Effector CD8-positive, alpha-beta T cell (primary cell): ENCODE measurements around the gene C1orf232.

Experiments
- DNase-seq: peaks from one replicate; lab custom pipeline; 2025; lab: John Stamatoyannopoulos, UW
- total RNA-seq, 4 experiments: gene quantifications; one replicate each; lab custom pipeline; 2026; lab: John Stamatoyannopoulos, UW

Gene C1orf232
- 0 reads per million in 4 experiments for total RNA-seq

DNA sequence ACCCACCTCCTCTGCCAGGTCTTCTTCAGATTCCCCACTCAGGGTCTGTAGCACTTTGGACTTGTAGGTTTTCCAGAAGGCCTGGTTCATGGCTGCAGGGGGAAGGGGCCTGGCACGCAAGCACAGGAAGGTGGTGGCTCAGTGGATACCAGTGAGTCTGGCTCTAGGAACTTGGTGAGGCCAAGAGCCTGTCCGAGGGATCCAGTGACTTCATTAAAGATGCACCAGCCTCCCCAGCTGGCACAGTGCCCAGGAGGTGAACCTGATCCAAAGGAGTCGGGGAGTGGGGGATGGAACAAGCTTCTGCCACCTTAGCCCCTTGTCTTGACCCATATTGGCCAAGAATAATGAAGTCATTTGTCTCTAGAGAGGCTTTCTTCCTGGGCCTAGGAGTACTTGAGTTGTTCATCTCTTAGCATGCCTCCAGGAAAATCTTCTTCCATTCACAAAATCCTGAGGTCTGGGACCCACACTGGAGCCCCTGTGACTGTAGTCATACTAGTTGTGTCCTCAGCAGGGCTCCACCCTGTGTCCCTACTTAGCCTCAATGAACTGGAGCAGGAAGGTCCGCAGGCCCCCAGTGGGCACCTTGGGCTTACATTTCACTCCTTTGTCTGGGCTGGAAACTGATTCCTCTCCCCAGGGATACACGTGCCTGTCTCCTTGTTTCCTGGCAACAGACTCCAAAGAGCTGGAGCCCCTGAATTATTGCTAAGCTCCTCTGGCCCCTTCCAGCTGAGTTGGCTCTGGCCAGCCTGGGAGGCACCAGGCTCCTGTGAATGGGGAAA, at the start of gene C1orf232:
C1orf232 (minus strand) TSS at position 554 of the 788 bp plus-strand sequence; CDS start at position 90, 464 bp downstream.
- no peak for DNase-seq

DNA sequence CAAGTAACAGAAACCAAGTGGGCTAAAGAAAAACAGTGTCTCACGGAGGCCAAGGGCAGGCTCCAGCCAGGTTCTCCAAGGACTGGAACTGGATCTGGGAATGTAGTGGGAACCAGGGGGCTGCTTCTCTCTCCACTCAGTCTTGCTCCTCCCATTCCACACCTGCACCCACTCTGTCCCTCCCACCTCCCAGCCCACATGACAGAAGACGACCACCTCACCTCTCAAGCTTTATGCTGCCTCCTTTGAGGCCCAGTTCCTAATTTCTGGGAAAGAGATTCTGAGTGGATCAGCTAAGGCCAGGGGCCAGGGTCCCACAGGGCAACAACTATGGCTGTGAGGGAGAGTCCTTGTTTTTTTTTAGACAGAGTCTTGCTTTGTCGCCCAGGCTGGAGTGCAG, 46.5 kb upstream of the C1orf232 start:
- no peak for DNase-seq

DNA sequence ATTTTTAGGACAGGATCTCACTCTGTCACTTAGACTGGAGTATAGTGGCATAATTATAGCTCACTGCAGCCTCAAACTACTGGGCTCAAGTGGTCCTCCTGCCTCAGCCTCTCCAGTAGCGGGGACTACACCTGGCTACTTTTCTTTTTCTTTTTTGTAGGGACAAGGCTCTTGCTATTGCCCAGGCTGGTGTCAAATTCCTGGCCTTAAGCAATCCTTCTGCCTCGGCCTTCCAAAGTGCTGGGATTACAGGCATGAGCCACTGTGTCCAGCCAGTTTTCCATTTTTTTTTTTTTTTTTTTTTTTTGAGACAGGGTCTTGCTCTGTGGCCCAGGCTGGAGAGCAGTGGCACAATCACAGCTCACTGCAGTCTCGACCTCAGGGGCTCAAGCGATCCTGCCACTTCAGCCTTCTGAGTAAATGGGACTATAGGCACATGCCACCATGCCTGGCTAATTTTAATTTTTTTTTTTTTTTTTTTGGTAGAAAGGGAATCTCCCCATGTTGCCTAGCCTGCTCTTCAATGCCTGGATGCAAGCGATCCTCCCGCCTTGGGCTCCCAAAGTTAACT, 44.7 kb upstream of the C1orf232 start:
- no peak for DNase-seq

DNA sequence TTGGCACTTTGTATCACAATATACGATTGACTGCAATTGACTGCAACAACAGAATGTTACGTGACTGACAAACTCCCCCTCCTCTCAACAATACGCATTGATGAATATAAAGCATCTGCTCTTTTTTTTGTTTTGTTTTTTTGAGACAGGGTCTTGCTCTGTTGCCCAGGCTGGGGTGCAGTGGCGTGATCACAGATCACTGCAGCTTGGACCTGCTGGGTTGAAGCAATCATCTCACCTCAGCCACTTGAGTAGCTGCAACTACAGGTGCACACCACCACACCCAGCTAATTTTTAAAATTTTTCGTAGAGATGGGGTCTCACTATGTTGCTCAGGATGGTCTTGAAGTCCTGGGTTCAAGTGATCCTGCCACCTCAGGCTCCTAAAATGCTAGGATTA, 44.0 kb upstream of the C1orf232 start:
- no peak for DNase-seq

DNA sequence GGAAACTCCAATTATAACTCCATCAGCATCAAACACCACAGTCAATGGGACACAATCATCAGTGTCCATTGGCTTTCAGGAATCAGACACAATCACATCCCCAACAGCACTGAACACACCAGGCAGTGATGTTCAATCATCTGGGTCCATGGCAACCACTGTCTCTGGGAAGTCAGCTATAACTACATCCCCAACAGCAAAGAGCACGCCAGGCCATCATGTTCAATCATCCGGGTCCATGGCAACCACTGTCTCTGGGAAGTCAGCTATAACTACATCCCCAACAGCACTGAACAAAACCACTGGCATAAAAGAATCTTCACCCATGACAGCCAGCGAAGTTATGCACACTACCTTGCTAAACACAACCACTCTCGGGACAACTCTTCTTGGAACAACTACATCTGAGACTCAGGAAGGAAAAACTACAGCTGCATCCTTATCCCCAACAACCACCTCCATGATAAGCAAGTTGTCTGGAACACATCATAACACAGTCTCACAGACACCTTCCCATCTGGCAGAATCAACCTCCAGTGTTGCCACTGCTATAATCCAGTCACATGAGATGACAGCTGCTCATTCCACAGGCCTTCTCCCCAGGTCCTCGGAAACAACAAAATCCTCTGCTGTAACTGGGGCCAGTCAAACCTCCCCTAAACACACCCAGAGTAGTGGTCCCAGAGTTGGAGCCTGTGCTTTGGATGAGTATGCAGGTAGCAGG, 41.5 kb upstream of the C1orf232 start:
- DNase-seq: no peak

DNA sequence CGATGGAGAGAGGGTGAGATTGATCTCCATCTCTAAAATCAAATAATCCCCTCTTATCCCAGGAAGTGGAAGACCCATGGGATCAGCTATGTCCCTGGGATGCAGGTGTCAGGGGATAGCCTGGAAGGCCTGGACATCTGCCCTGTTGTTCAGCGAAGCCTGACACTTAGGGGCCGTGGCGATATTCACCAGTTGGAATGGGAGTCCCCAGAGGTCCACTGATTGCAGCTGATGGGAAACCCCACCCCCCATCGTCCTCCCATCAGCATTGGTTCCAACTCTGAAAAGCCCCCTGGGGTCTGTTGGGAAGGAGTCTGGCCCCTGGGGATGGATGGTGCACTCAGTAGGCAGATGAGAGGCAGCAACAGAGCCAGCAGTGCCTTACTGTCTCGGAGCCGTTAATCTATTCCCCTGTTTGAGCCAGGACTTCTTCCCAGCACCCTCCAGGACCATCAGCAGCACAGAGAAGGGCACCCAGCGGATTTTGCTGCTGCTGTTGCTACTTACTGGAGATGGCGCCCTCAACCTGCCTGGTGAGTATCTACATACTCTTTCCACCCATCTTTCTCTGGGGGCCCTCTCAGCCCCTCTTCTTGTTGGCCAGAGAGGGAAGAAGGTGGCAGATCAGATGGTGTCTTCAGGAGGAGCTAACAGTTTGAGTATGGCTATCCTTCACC, 35.0 kb upstream of the C1orf232 start:
- DNase-seq: no peak

DNA sequence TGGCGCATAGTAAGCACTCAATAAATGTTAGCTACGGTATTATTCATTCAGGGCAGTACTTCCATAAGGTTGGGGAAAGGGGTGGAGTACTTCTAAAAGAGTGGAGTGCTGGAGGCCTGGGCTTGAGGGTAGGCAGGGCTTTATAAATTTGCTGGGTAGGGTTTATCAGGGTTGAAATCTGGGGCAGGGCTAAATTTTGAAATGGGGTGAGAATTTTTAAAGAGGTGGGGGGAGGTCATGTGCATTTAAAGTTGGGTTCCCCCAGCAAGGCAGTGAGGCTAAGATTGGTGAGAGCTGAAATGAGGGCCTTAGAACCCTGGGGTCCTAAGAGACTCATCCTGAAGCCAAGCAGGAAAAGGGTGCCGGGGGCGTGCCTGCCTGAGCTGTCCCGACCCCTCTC, 31.6 kb upstream of the C1orf232 start:
- no peak for DNase-seq

DNA sequence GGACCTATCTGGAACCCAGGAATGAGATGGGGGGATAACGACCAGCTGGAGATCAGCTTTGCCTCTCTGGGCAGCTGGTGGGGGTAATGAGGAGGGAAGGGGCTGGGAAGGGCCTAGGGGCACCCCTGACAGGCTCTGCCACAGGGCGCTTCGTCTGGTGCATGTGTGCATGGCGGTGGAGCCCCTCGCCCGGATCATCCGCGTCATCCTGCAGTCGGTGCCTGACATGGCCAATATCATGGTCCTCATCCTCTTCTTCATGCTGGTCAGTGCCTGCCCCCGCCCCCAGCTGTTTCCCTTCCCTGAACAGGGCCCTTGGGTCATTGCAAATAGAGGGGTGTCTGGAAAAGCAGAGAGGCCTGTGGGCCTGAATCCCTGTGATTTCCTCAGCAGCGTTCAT, 29.1 kb upstream of the C1orf232 start:
- no peak for DNase-seq

DNA sequence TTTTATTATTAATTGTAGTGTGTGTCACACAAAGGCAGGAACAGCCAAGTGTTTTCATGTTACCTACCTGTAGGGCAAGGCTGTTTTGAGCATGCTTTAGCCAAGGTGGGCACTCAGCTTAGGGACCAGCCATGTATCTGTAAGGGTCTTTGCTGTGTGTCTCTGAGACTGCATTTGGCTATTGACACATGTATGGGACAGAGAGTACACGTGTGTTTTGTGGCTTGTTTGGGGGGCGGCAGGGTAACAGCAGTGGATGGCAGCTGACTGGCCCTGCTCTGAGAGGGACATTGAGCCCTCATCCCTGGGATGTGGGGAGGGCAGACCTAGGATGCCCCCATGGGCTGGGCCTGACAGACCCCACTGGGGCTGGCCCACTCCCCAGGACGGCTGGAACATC, 28.5 kb upstream of the C1orf232 start:
- DNase-seq: no peak

DNA sequence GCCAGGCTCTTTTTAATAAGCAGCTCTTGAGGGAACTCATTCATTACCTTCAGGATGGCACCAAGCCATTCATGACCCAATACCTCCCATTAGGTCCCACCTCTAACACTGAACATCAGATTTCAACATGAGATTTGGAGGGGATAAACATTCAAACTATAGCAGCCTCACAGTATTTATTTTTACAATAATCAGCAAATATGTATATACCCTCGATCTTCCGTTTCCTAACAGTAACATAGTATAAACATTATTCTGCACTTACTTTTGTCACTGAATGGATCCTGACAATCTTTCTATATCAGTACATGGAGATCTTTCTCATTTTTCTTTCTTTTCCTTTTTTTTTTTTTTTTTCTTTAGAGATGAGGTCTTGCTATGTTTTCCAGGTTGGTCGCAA, 27.0 kb upstream of the C1orf232 start:
- no peak for DNase-seq

DNA sequence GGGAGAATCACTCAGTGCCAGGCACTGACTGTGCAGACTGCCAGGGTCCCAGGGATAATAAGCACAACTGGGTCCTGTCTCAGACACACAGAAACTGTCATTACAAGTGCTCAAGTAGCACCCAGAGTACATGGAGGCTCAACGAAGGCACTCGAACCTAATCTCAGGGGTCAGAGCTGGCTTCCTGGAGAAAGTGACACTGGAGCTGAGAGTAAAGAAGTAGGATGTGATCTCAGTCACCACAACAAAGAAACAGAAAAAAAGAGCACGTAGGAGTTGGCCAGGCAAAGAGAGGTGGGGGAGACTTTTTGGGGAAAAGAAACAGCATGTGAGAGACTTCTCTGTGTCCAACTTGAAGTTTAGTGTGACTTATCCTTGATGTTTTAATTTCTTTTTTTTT, 23.0 kb upstream of the C1orf232 start:
- no peak for DNase-seq

DNA sequence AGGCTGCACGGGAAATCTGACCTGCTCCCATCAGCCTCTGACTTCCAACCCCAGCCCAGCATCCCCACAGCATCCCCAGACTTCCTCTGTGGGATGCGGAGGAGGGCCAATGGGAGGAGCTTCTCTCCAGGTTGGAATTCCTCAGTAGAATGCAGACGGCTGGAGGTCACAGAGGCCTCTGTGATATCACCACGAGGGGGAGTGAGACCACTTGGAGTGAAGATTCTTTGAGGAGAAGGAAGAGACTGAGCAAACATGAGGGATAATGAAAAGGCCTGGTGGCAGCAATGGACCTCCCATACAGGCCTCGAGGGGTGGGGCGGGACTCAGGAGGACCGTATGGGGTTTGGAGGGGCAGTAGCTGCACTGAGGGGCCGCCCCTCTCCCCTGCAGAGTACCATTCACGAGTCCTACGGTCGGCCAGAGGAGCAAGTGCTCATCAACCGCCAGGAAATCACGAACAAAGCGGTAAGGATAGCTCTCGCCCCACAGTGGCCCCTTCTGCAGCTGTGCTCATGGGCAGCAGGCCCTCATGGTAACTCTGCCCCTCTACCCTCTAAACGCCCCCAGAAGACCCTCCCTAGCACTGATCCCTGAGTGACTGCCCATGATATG, 21.7 kb upstream of the C1orf232 start, which contains the start of gene CATSPER4:
CATSPER4 (plus strand) TSS at position 230 of the 615 bp plus-strand sequence; CDS start at position 256, 26 bp downstream.
- no peak for DNase-seq

DNA sequence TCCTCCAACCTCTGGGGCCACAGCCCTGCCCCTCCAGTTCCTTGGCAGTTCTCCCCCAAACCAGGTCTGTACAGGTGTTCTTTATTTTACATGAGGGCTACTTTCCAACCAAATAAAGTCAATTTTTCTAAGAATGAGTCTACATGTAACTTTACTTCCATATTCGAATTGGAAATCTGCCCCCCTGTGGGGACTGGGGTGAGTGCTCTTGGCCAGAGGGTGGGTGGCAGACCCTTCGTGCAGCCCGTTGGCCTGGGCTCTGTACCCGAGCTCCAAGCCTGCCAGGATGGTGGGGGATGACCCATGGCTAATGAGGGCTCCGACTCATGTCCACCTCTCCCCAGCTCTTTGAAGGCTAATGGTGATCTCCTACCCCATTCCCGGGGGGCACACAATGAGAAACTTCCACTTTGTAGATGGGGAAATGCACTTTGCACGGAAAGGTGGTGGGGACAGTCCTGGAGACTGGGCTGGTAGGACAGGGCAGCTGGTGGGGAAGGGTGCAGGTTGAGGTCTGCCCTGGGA, 21.1 kb upstream of the C1orf232 start:
- DNase-seq: no peak

DNA sequence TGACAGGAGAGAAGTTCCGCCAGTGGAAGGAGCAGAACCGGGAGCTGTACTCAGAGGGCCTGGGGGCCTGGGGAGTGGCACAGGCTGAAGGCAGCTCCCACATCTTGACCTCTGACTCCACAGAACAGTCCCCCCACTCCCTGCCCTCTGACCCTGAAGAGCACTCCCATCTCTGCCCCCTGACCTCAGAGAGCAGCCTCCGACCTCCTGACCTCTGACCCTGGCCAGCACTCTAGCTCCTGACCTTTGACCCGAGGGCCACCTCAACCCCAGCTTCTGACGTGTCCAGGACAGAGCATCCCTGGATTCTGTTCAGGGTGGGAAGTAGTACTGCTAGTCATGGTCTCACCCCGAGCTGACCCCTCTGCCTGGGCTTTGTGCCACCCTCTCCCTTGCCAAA, 20.6 kb upstream of the C1orf232 start:
- no peak for DNase-seq

DNA sequence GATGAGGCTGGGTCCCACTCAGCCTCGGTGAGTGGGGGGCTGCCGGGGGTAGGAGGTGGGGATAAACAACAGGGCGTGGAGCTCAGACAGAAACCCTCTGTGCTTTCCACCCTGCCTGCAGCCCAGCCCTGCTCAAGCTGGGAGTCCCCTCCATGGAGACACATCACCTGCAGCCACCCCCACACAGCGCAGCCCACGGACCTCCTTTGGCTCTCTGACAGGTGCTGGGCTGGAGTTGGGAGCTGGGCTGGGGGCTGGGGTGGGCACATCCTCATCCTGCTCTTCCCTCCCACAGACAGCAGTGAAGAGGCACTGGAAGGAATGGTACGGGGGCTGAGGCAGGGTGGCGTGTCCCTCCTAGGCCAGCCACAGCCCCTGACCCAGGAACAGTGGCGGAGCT, 19.7 kb upstream of the C1orf232 start:
- DNase-seq: no peak

DNA sequence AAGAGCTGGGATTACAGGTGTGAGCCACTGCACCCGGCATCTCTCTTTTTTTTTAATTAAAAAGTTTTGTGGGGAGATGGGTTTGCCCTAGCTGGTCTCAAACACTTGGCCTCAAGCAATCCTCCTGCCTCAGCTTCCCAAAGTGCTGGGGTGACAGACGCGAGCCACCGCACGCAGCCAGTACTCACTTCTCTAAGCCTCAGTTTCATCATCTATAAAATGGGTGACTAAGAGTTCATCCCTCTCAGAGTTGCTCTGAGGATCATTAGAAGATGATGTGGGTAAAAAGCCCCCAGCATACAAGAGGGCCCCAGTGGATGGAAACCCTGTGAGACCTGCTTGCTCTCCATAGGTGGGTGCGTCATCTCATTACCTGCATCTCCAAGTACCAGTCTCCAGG, 19.1 kb upstream of the C1orf232 start:
- DNase-seq: no peak

DNA sequence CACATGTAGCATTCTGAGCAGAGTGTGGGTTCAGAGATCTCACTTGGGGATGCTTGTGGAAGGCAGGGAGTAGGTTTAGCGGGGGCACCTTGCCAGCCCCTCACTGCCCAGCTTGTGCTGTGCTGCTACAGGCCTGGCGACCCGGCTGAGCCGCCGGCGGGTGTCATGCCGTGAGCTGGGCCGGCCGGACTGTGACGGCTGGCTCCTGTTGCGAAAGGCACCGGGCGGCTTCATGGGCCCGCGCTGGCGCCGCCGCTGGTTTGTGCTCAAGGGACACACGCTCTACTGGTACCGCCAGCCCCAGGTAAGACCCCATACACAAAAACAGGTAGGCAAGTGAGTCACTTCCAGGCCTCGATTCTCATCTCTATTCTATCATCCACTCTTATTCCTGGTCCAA, 16.1 kb upstream of the C1orf232 start:
- DNase-seq: no peak

DNA sequence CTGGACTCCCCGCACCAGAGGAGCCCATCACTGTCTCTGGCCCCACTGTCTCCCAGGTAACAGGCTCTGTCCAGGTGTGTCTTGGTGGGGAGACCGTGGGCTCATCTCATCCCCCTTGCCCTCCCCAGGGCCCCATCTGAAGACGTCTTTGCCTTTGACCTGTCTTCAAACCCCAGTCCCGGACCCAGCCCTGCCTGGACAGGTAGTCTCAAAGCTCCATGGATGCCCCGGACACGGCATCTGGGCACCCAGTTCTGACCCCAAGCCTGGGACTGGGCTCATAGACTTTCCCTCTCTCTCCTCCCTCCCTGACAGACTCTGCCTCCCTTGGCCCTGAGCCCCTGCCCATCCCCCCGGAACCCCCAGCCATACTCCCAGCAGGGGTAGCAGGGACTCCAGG, 15.3 kb upstream of the C1orf232 start:
- no peak for DNase-seq

DNA sequence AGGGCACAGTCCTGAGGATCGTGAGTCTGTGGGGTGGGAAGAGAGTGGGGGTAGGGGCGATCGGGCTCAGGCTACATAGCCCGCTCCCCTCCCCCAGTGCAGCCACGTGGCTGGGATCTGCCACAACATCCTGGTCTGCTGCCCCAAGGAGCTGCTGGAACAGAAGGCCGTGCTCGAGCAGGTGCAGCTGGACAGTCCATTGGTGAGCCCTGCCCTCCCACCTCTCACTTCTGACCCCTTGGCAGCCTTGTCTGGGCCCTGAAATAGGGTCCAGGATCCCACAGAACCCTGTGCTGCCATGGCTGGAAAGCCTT, 13.6 kb upstream of the C1orf232 start:
- no peak for DNase-seq

DNA sequence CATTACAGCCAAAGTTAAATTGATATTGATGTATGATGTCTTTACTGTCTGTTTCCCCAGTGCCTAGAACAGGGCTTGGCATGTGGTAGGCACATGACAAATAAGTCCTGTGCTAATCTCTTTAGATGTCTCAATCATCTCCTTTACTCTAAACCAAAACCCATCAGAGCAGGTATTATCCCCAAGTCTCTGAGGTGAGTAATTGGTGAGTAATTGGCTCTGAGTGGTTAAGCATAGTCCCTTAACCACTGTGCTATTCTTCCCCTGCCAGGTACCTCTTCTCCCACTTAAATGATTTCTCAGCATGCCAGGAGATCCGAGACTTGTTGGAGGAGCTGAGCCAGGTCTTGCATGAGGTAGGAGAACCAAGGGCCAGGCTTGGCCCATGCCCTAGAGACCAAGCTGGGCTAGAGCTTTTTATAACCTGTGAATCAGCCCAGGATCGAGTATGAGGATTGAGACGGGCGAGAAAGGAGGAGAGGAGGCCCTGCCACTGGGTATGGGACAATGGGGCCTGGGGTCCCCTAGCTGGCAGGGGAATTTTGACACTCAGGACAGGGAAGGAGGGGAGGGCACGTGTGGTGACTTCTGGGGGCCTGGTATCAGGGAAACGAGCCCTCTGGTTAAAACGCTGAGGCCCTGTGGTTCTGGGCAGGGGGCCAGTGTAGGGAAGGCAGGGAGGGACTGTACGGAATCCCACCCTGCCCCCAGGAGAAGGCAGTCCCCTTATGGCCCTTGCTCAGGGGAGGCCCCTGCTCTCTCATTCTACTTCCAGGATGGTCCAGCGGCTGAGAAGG, 13.0 kb upstream of the C1orf232 start:
- DNase-seq: no peak

DNA sequence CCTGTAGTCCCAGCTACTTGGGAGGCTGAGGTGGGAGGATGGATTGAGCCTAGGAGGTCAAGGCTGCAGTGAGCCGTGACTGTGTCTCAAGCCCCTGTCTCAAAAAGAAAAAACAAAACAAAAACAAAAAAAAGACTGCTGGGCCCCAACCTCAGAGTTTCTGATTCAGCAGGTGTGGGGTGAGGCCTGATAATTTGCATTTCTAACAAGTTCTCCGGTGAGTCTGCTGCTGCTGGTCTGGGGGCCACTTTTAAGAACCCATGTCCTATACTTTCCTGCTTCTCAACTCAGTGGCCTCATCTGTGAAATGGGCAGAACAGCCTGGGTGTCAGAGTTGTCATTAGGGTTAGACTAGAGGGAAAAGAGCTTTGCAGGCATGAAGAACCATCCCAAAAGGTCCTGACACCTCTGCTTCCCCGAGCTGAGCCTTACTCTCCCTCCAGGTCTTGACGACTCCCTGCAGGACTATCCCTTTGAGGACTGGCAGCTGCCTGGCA, 11.3 kb upstream of the C1orf232 start:
- no peak for DNase-seq
